GM23248 (cell line): Measurements from ENCODE around the gene CCN2.

ENCODE experiments used
- EZH2 ChIP-seq: fragments of 200-600 bp; sonication (generic); IDR thresholded peaks from 2 replicates; pipeline ENCODE4 v1.6.1; 2018; ENCODE audit warnings: antibody characterized with exemption, mild to moderate bottlenecking; ENCODE audit not compliant: insufficient read depth, poor library complexity, severe bottlenecking
- EZH2phosphoT487 ChIP-seq: fragments of 200-600 bp; sonication (generic); IDR thresholded peaks from 2 replicates; pipeline ENCODE4 v1.6.1; 2018; ENCODE audit warnings: antibody characterized with exemption, moderate library complexity, mild to moderate bottlenecking, low read depth; ENCODE audit not compliant: insufficient read depth

- TF ChIP-seq EZH2phosphoT487 (no peak), EZH2 (no peak)
Observed at GRCh38 chr6:131918650-131919355, 32.4 kb downstream of the CCN2 start.
